ENCODE results near the gene CCDC97.
"Not testable (repeated sequence)": the region's sequence is repeated elsewhere in the genome, so short reads cannot be mapped to it uniquely, and the experiment has no call there.

Gene CCDC97

GRCh38 chr19:41288673-41289530, 21.1 kb upstream of the CCDC97 start:
- Histone ChIP-seq H3K36me3 (ENCODE audit: insufficient read depth, low read length) (peaks cover 70% of the 10 kb centered on the region), H3K4me1 (ENCODE audit: insufficient read depth, low read length) (peaks cover 12% of the 10 kb centered on the region; the same call in 1 of the 2 replicates)

GRCh38 chr19:41289814-41290213, 20.2 kb upstream of the CCDC97 start:
- H3K9me3 ChIP-seq (ENCODE audit: control insufficient read depth, insufficient read depth, low read length); H3K9ac ChIP-seq (ENCODE audit: low read depth, low read length): not testable (repeated sequence)
- peaks cover 72% of the 10 kb centered on the region for H3K36me3 ChIP-seq (ENCODE audit: insufficient read depth, low read length)
- H3K4me1 ChIP-seq (ENCODE audit: insufficient read depth, low read length): peaks cover 12% of the 10 kb centered on the region; the same call in 1 of the 2 replicates

More at GRCh38 chr19:41288673-41289530, 21.1 kb upstream of the CCDC97 start:
- no peaks in the 10 kb centered on the region for H3K9me3 ChIP-seq (ENCODE audit: control insufficient read depth, insufficient read depth, low read length)
- no peak overlapping the region; the same call in 1 of the 2 replicates for H3K9ac ChIP-seq (ENCODE audit: low read depth, low read length)

DNA sequence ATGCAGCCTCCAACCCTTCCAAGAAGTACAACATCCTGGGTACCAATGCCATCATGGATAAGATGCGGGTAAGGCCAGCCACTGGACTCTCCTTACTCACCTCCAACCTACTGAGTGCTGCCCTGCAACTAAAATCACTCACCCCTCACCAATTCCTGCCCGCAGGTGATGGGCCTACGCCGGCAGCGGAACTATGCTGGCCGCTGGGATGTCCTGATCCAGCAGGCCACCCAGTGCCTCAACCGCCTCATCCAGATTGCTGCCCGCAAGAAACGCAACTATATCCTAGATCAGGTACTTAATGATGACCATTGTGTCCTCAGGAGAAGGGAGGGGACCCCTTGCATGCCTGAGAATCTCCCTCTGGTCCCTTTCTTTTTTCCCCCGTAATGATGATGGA, 15.6 kb upstream of the CCDC97 start:
- Histone ChIP-seq H3K9me3 (ENCODE audit: control insufficient read depth, insufficient read depth, low read length) (no peaks in the 10 kb centered on the region), H3K36me3 (ENCODE audit: insufficient read depth, low read length) (peaks cover 82% of the 10 kb centered on the region), H3K9ac (ENCODE audit: low read depth, low read length) (no peak overlapping the region), H3K4me1 (ENCODE audit: insufficient read depth, low read length) (no peaks in the 10 kb centered on the region)

DNA sequence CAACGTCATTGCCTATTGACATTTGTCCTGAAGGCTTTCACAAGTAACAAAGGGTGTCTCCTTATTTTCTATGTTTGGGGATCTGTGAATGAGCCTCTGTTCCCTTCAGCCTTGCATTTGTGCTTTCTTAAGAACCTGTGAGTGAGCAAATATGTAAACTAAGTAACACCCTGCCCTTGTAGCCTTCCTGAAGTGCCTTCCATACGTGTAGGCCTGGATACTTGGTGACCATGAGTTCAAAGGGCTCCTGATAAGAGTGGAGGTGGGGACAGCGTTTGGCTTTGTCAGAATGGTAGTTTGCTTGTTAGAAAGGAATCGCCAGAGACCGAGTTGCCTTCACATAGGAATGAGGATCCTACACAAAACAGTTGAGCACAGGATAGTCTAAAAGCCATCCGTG, 14.5 kb upstream of the CCDC97 start:
- Histone ChIP-seq H3K9ac (ENCODE audit: low read depth, low read length) (no peak overlapping the region), H3K9me3 (ENCODE audit: control insufficient read depth, insufficient read depth, low read length) (no peaks in the 10 kb centered on the region), H3K4me1 (ENCODE audit: insufficient read depth, low read length) (no peaks in the 10 kb centered on the region), H3K36me3 (ENCODE audit: insufficient read depth, low read length) (peaks cover 86% of the 10 kb centered on the region)

- peaks cover 87% of the 10 kb centered on the region for H3K36me3 ChIP-seq (ENCODE audit: insufficient read depth, low read length)
- H3K9me3 ChIP-seq (ENCODE audit: control insufficient read depth, insufficient read depth, low read length): no peaks in the 10 kb centered on the region
- no peak overlapping the region for H3K9ac ChIP-seq (ENCODE audit: low read depth, low read length)
- H3K4me1 ChIP-seq (ENCODE audit: insufficient read depth, low read length): no peaks in the 10 kb centered on the region
Measured at GRCh38 chr19:41296433-41296871, 13.5 kb upstream of the CCDC97 start.

GRCh38 chr19:41297628-41298347, 12.2 kb upstream of the CCDC97 start:
- Histone ChIP-seq H3K9ac (ENCODE audit: low read depth, low read length) (no peak overlapping the region), H3K36me3 (ENCODE audit: insufficient read depth, low read length) (peaks cover 80% of the 10 kb centered on the region), H3K4me1 (ENCODE audit: insufficient read depth, low read length) (no peaks in the 10 kb centered on the region), H3K9me3 (ENCODE audit: control insufficient read depth, insufficient read depth, low read length) (no peaks in the 10 kb centered on the region)

- H3K4me1 ChIP-seq (ENCODE audit: insufficient read depth, low read length): no peaks in the 10 kb centered on the region
- H3K36me3 ChIP-seq (ENCODE audit: insufficient read depth, low read length): peaks cover 77% of the 10 kb centered on the region
- H3K9me3 ChIP-seq (ENCODE audit: control insufficient read depth, insufficient read depth, low read length): no peaks in the 10 kb centered on the region
- no peak overlapping the region for H3K9ac ChIP-seq (ENCODE audit: low read depth, low read length)
Measured at GRCh38 chr19:41298348-41298964, 11.5 kb upstream of the CCDC97 start.

GRCh38 chr19:41299046-41299754, 10.8 kb upstream of the CCDC97 start:
- peaks cover 77% of the 10 kb centered on the region for H3K36me3 ChIP-seq (ENCODE audit: insufficient read depth, low read length)
- H3K9me3 ChIP-seq (ENCODE audit: control insufficient read depth, insufficient read depth, low read length): no peaks in the 10 kb centered on the region
- H3K4me1 ChIP-seq (ENCODE audit: insufficient read depth, low read length): no peaks in the 10 kb centered on the region
- no peak overlapping the region for H3K9ac ChIP-seq (ENCODE audit: low read depth, low read length)

DNA sequence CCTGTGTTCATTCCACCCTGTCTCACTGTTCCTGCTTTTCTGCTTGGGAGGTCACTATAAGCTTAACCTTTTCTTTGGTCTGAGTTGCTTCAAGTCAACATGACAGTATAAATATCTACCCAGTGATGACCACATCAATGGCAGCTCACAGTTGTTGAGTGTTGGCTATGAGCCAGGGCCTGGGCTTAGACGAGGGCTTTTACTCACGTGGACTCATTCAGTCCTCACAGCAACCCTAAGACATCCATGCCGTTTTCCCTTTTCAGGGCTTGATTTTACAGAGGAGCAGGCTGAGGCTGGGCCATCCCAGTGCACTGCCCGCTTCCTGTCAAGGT, 10.2 kb upstream of the CCDC97 start:
- Histone ChIP-seq H3K36me3 (ENCODE audit: insufficient read depth, low read length) (peaks cover 77% of the 10 kb centered on the region), H3K9me3 (ENCODE audit: control insufficient read depth, insufficient read depth, low read length) (no peaks in the 10 kb centered on the region), H3K4me1 (ENCODE audit: insufficient read depth, low read length) (no peaks in the 10 kb centered on the region), H3K9ac (ENCODE audit: low read depth, low read length) (no peak overlapping the region)

- Histone ChIP-seq H3K36me3 (ENCODE audit: insufficient read depth, low read length) (peaks cover 75% of the 10 kb centered on the region), H3K9ac (ENCODE audit: low read depth, low read length) (no peak overlapping the region), H3K9me3 (ENCODE audit: control insufficient read depth, insufficient read depth, low read length) (no peaks in the 10 kb centered on the region), H3K4me1 (ENCODE audit: insufficient read depth, low read length) (no peaks in the 10 kb centered on the region)
Measured at GRCh38 chr19:41300555-41300954, 9.4 kb upstream of the CCDC97 start.

GRCh38 chr19:41302624-41303351, 7.2 kb upstream of the CCDC97 start:
- H3K9me3 ChIP-seq (ENCODE audit: control insufficient read depth, insufficient read depth, low read length): no peaks in the 10 kb centered on the region
- H3K9ac ChIP-seq (ENCODE audit: low read depth, low read length): no peak overlapping the region
- H3K4me1 ChIP-seq (ENCODE audit: insufficient read depth, low read length): no peaks in the 10 kb centered on the region; the same call in 1 of the 2 replicates
- peaks cover 59% of the 10 kb centered on the region for H3K36me3 ChIP-seq (ENCODE audit: insufficient read depth, low read length)

DNA sequence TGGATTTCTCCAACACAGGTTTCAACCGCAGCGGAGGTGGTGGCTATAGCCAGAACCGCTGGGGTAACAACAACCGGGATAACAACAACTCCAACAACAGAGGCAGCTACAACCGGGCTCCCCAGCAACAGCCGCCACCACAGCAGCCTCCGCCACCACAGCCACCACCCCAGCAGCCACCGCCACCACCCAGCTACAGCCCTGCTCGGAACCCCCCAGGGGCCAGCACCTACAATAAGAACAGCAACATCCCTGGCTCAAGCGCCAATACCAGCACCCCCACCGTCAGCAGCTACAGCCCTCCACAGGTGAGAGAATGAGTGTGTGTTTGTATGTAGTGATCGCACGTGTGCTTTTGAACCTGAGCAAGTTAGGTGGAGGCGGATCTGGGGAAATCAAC, 6.0 kb upstream of the CCDC97 start:
- H3K9me3 ChIP-seq (ENCODE audit: control insufficient read depth, insufficient read depth, low read length): no peaks in the 10 kb centered on the region
- H3K9ac ChIP-seq (ENCODE audit: low read depth, low read length): no peak overlapping the region
- peaks cover 4% of the 10 kb centered on the region; the same call in 1 of the 2 replicates for H3K4me1 ChIP-seq (ENCODE audit: insufficient read depth, low read length)
- H3K36me3 ChIP-seq (ENCODE audit: insufficient read depth, low read length): peaks cover 54% of the 10 kb centered on the region

GRCh38 chr19:41304706-41305483, 5.1 kb upstream of the CCDC97 start:
- H3K9ac ChIP-seq (ENCODE audit: low read depth, low read length): no peak overlapping the region
- peaks cover 8% of the 10 kb centered on the region; the same call in 1 of the 2 replicates for H3K4me1 ChIP-seq (ENCODE audit: insufficient read depth, low read length)
- H3K36me3 ChIP-seq (ENCODE audit: insufficient read depth, low read length): peaks cover 45% of the 10 kb centered on the region

More at GRCh38 chr19:41304706-41305483, 5.1 kb upstream of the CCDC97 start:
- no peaks in the 10 kb centered on the region for H3K9me3 ChIP-seq (ENCODE audit: control insufficient read depth, insufficient read depth, low read length)
